ENCODE measurements around the gene CCDC78.
"Not testable (repeated sequence)": the region's sequence is repeated elsewhere in the genome, so short reads cannot be mapped to it uniquely, and the experiment has no call there.

CCDC78 gene

GRCh38 chr16:715477-716199 lies 10.6 kb downstream of the CCDC78 start:
- peak; percentile 67 for TF ChIP-seq CTCF (IDR thresholded peaks at IDR 0.05; ENCODE audit: poor library complexity, severe bottlenecking)

GRCh38 chr16:714558-715476 lies 11.4 kb downstream of the CCDC78 start, which contains the start of gene METRN:
Gene METRN, plus strand, starts transcription at chr16:715118. Its CDS starts 172 bp downstream, at chr16:715290.
- Histone ChIP-seq H3K4me1 (ENCODE audit: insufficient read depth, poor library complexity, severe bottlenecking) (peaks cover 15% of the 10 kb centered on the region), H3K36me3 (ENCODE audit: low read depth) (peaks cover 7% of the 10 kb centered on the region; the same call in 1 of the 2 replicates), H3K27ac (ENCODE audit: poor library complexity, severe bottlenecking) (peak within 1 kb of the TSS; percentile 84), H3K27me3 (ENCODE audit: insufficient read depth, poor library complexity, severe bottlenecking) (no peaks in the 10 kb centered on the region), H3K9me3 (ENCODE audit: severe bottlenecking) (no peaks in the 10 kb centered on the region), H3K4me3 (ENCODE audit: severe bottlenecking) (peak within 1 kb of the TSS; percentile 80)
- no peak for TF ChIP-seq CTCF (IDR thresholded peaks at IDR 0.05; ENCODE audit: poor library complexity, severe bottlenecking)
- ATAC-seq (ENCODE audit: low read depth) (peak; percentile 56), DNase-seq (ENCODE audit: low spot score) (peak; percentile 95)

More at GRCh38 chr16:715477-716199, 10.6 kb downstream of the CCDC78 start:
- Histone ChIP-seq H3K4me1 (ENCODE audit: insufficient read depth, poor library complexity, severe bottlenecking) (peaks cover 18% of the 10 kb centered on the region), H3K4me3 (ENCODE audit: severe bottlenecking) (peak overlapping the region; percentile 80), H3K9me3 (ENCODE audit: severe bottlenecking) (no peaks in the 10 kb centered on the region), H3K27ac (ENCODE audit: poor library complexity, severe bottlenecking) (peak overlapping the region; percentile 84), H3K27me3 (ENCODE audit: insufficient read depth, poor library complexity, severe bottlenecking) (no peaks in the 10 kb centered on the region), H3K36me3 (ENCODE audit: low read depth) (peaks cover 7% of the 10 kb centered on the region; the same call in 1 of the 2 replicates)
- ATAC-seq (ENCODE audit: low read depth), result no peak
- DNase-seq (ENCODE audit: low spot score), result no peak

GRCh38 chr16:714079-714478 lies 12.2 kb downstream of the CCDC78 start:
- no peak for TF ChIP-seq CTCF (IDR thresholded peaks at IDR 0.05; ENCODE audit: poor library complexity, severe bottlenecking)
- Histone ChIP-seq H3K9me3 (ENCODE audit: severe bottlenecking) (no peaks in the 10 kb centered on the region), H3K4me3 (ENCODE audit: severe bottlenecking) (peak overlapping the region; percentile 80), H3K36me3 (ENCODE audit: low read depth) (peaks cover 7% of the 10 kb centered on the region; the same call in 1 of the 2 replicates), H3K27me3 (ENCODE audit: insufficient read depth, poor library complexity, severe bottlenecking) (no peaks in the 10 kb centered on the region), H3K4me1 (ENCODE audit: insufficient read depth, poor library complexity, severe bottlenecking) (peaks cover 15% of the 10 kb centered on the region), H3K27ac (ENCODE audit: poor library complexity, severe bottlenecking) (peak overlapping the region; percentile 84)
- ATAC-seq (ENCODE audit: low read depth), result peak; percentile 11; the same call in 1 of the 3 replicates
- DNase-seq (ENCODE audit: low spot score), result no peak

GRCh38 chr16:712740-713250 lies 13.4 kb downstream of the CCDC78 start:
- not testable (repeated sequence) for DNase-seq (ENCODE audit: low spot score); H3K27me3 ChIP-seq (ENCODE audit: insufficient read depth, poor library complexity, severe bottlenecking); H3K36me3 ChIP-seq (ENCODE audit: low read depth); H3K4me3 ChIP-seq (ENCODE audit: severe bottlenecking); H3K9me3 ChIP-seq (ENCODE audit: severe bottlenecking)
- peak overlapping the region; percentile 84 for H3K27ac ChIP-seq (ENCODE audit: poor library complexity, severe bottlenecking)
- H3K4me1 ChIP-seq (ENCODE audit: insufficient read depth, poor library complexity, severe bottlenecking), result peaks cover 15% of the 10 kb centered on the region
- peak; percentile 77 for TF ChIP-seq CTCF (IDR thresholded peaks at IDR 0.05; ENCODE audit: poor library complexity, severe bottlenecking)
- ATAC-seq (ENCODE audit: low read depth), result peak; percentile 57

All from RWPE2 (cell line).